ENCODE results near the gene PEAR1.
A peak's percentile ranks its signal among the peaks of the same experiment; 100 is the strongest.

PEAR1 gene

DNA sequence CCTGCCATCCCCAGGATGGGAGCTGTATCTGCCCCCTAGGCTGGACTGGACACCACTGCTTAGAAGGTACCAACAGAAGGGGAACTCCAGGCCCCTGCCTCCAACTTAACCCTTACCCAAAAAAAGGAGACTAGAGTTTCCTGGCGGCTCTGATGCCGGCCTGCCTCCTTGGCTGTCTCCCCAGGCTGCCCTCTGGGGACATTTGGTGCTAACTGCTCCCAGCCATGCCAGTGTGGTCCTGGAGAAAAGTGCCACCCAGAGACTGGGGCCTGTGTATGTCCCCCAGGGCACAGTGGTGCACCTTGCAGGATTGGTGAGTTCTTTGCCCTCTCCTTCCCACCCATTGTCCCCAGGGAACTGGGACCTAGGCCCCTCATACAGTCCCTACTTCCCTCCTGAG, 18.8 kb downstream of the PEAR1 start:
- Histone ChIP-seq H3K14ac (ENCODE audit: low read length in 2 of 2) (no peak overlapping the region), H2BK120ac (ENCODE audit: low read depth, low read length) (no peak overlapping the region), H3K36me3 (ENCODE audit: control insufficient read depth in 1 of 2, insufficient read depth in 2 of 2, low read depth in 1 of 2, low read length in 2 of 2) (peaks cover 0 to 73% of the 10 kb centered on the region in 2 experiments), H3K9me3 (ENCODE audit: control insufficient read depth, low read length) (no peaks in the 10 kb centered on the region), H3K27me3 (ENCODE audit: control insufficient read depth in 1 of 2, insufficient read depth in 1 of 2, low read length in 2 of 2) (no peaks in the 10 kb centered on the region), H3K18ac (ENCODE audit: low read depth in 1 of 2, low read length in 2 of 2) (peak overlapping the region in 1 of 2 experiments; percentile 64), H3K23ac (ENCODE audit: low read length in 2 of 2) (no peak overlapping the region), H2BK15ac (ENCODE audit: low read depth, poor library complexity, severe bottlenecking) (peak overlapping the region; percentile 35), H4K8ac (ENCODE audit: low read length) (peak overlapping the region; percentile 63), H2BK5ac (ENCODE audit: low read depth, low read length, poor library complexity, severe bottlenecking) (no peak overlapping the region), H2AK5ac (ENCODE audit: low read length, severe bottlenecking) (no peak overlapping the region), H2AFZ (ENCODE audit: low read depth, low read length) (no peak overlapping the region), H3K79me1 (replicated peaks; ENCODE audit: low read length, poor library complexity, severe bottlenecking) (peaks cover 15% of the 10 kb centered on the region), H3K4me1 (ENCODE audit: control insufficient read depth, insufficient read depth, low read depth, low read length) (peaks cover 28% of the 10 kb centered on the region), H3K9ac (ENCODE audit: low read length) (no peak overlapping the region), H3K4me2 (ENCODE audit: low read length, poor library complexity, severe bottlenecking) (no peak overlapping the region), H3K27ac (ENCODE audit: low read length, poor library complexity, severe bottlenecking) (no peak overlapping the region), H4K91ac (ENCODE audit: low read length) (peak overlapping the region; percentile 54), H2BK12ac (ENCODE audit: low read length in 2 of 2) (peak overlapping the region; percentile 18 to 21), H3K4me3 (ENCODE audit: insufficient read depth in 1 of 2, low read depth in 1 of 2, low read length in 2 of 2) (no peak overlapping the region), H3K4ac (ENCODE audit: low read depth in 1 of 2, low read length in 2 of 2) (peak overlapping the region in 1 of 2 experiments; percentile 54)
- 71% methylated on average over 2 of the region's 2 CpGs for WGBS
- no peak for DNase-seq

DNA sequence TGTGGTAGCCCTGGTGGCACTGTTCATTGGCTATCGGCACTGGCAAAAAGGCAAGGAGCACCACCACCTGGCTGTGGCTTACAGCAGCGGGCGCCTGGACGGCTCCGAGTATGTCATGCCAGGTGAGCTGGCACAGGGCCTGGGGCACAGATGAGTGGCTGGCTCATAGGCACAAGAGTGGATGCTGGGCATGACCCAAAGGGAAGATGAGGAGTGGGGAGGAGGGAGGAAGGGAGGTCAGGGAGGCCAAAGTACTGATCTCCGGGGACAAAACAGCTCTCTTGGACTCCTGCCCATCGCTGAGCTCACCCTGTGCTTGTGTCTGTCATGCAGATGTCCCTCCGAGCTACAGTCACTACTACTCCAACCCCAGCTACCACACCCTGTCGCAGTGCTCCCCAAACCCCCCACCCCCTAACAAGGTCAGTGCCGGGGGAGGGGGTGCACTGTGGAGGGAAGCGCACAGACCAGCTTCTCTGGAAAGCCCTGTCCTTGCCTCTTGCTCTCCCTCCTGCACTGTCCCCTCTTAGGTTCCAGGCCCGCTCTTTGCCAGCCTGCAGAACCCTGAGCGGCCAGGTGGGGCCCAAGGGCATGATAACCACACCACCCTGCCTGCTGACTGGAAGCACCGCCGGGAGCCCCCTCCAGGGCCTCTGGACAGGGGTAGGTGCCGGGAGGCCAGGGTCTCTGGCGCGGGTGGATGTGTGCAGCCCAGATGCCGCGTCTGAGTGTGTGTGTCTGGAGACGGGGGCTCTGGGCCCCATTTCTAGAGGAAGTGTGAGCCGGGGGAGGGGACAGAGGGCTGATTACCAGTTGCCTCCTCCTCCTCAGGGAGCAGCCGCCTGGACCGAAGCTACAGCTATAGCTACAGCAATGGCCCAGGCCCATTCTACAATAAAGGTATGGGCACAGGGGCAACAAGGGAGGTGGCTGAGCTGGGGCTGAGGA, 19.6 kb downstream of the PEAR1 start:
- Histone ChIP-seq H3K9me3 (ENCODE audit: control insufficient read depth, low read length) (peaks cover under 1% of the 10 kb centered on the region), H3K36me3 (ENCODE audit: control insufficient read depth in 1 of 2, insufficient read depth in 2 of 2, low read depth in 1 of 2, low read length in 2 of 2) (peaks cover 0 to 65% of the 10 kb centered on the region in 2 experiments), H3K14ac (ENCODE audit: low read length in 2 of 2) (no peak overlapping the region), H2AK5ac (ENCODE audit: low read length, severe bottlenecking) (no peak overlapping the region), H4K8ac (ENCODE audit: low read length) (peak overlapping the region; percentile 28), H3K79me1 (replicated peaks; ENCODE audit: low read length, poor library complexity, severe bottlenecking) (peaks cover 13% of the 10 kb centered on the region), H3K18ac (ENCODE audit: low read depth in 1 of 2, low read length in 2 of 2) (peak overlapping the region; percentile 26 to 64), H3K4me2 (ENCODE audit: low read length, poor library complexity, severe bottlenecking) (no peak overlapping the region), H3K27ac (ENCODE audit: low read length, poor library complexity, severe bottlenecking) (no peak overlapping the region), H4K91ac (ENCODE audit: low read length) (peak overlapping the region; percentile 85), H2BK120ac (ENCODE audit: low read depth, low read length) (no peak overlapping the region), H2AFZ (ENCODE audit: low read depth, low read length) (no peak overlapping the region), H2BK5ac (ENCODE audit: low read depth, low read length, poor library complexity, severe bottlenecking) (no peak overlapping the region), H3K4me1 (ENCODE audit: control insufficient read depth, insufficient read depth, low read depth, low read length) (peaks cover 20% of the 10 kb centered on the region), H2BK12ac (ENCODE audit: low read length in 2 of 2) (peak overlapping the region; percentile 18 to 31), H3K4ac (ENCODE audit: low read depth in 1 of 2, low read length in 2 of 2) (peak overlapping the region; percentile 45 to 58), H3K27me3 (ENCODE audit: control insufficient read depth in 1 of 2, insufficient read depth in 1 of 2, low read length in 2 of 2) (no peaks in the 10 kb centered on the region), H3K23ac (ENCODE audit: low read length in 2 of 2) (no peak overlapping the region), H3K4me3 (ENCODE audit: insufficient read depth in 1 of 2, low read depth in 1 of 2, low read length in 2 of 2) (no peak overlapping the region), H2BK15ac (ENCODE audit: low read depth, poor library complexity, severe bottlenecking) (peak overlapping the region; percentile 44), H3K9ac (ENCODE audit: low read length) (no peak overlapping the region)
- 50% methylated on average over 23 of the region's 24 CpGs for WGBS
- DNase-seq: no peak

DNA sequence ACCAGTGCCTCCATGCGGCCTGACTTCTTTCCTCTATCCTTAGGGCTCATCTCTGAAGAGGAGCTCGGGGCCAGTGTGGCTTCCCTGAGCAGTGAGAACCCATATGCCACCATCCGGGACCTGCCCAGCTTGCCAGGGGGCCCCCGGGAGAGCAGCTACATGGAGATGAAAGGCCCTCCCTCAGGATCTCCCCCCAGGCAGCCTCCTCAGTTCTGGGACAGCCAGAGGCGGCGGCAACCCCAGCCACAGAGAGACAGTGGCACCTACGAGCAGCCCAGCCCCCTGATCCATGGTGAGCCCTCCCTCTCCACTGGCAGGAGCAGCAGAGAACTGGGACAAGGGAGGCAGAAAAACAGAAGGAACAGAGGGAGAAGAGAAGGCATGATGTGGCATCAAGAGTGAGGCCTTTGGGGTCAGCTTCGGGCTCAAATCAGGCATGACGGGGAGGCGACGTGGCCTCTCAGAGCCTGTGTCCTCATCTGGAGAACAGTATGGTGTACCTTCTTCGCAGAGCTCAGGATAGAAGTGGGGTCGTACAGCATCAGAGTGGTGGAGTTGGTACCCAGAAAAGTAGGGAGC, 20.4 kb downstream of the PEAR1 start:
- H3K36me3 ChIP-seq (ENCODE audit: control insufficient read depth in 1 of 2, insufficient read depth in 2 of 2, low read depth in 1 of 2, low read length in 2 of 2): peaks cover 0 to 57% of the 10 kb centered on the region in 2 experiments
- no peak for DNase-seq
- H3K4me3 ChIP-seq (ENCODE audit: insufficient read depth in 1 of 2, low read depth in 1 of 2, low read length in 2 of 2): no peak overlapping the region
- no peak overlapping the region for H3K23ac ChIP-seq (ENCODE audit: low read length in 2 of 2)
- H3K4me2 ChIP-seq (ENCODE audit: low read length, poor library complexity, severe bottlenecking): no peak overlapping the region
- H2BK12ac ChIP-seq (ENCODE audit: low read length in 2 of 2): peak overlapping the region; percentile 3 to 60
- no peak overlapping the region for H2AK5ac ChIP-seq (ENCODE audit: low read length, severe bottlenecking)
- no peak overlapping the region for H3K27ac ChIP-seq (ENCODE audit: low read length, poor library complexity, severe bottlenecking)
- peaks cover 20% of the 10 kb centered on the region for H3K4me1 ChIP-seq (ENCODE audit: control insufficient read depth, insufficient read depth, low read depth, low read length)
- H3K18ac ChIP-seq (ENCODE audit: low read depth in 1 of 2, low read length in 2 of 2): peak overlapping the region; percentile 26 to 71
- peaks cover 10% of the 10 kb centered on the region for H3K79me1 ChIP-seq (replicated peaks; ENCODE audit: low read length, poor library complexity, severe bottlenecking)
- WGBS: 83% methylated on average over 13 of the region's 13 CpGs
- no peaks in the 10 kb centered on the region for H3K27me3 ChIP-seq (ENCODE audit: control insufficient read depth in 1 of 2, insufficient read depth in 1 of 2, low read length in 2 of 2)
- H2BK120ac ChIP-seq (ENCODE audit: low read depth, low read length): no peak overlapping the region
- H2BK15ac ChIP-seq (ENCODE audit: low read depth, poor library complexity, severe bottlenecking): peak overlapping the region; percentile 44
- H2BK5ac ChIP-seq (ENCODE audit: low read depth, low read length, poor library complexity, severe bottlenecking): no peak overlapping the region
- H3K14ac ChIP-seq (ENCODE audit: low read length in 2 of 2): peak overlapping the region in 1 of 2 experiments; percentile 0
- peak overlapping the region; percentile 21 for H4K8ac ChIP-seq (ENCODE audit: low read length)
- no peak overlapping the region for H2AFZ ChIP-seq (ENCODE audit: low read depth, low read length)
- H3K4ac ChIP-seq (ENCODE audit: low read depth in 1 of 2, low read length in 2 of 2): peak overlapping the region; percentile 45 to 58
- peaks cover 5% of the 10 kb centered on the region for H3K9me3 ChIP-seq (ENCODE audit: control insufficient read depth, low read length)
- no peak overlapping the region for H3K9ac ChIP-seq (ENCODE audit: low read length)
- peak overlapping the region; percentile 85 for H4K91ac ChIP-seq (ENCODE audit: low read length)

DNA sequence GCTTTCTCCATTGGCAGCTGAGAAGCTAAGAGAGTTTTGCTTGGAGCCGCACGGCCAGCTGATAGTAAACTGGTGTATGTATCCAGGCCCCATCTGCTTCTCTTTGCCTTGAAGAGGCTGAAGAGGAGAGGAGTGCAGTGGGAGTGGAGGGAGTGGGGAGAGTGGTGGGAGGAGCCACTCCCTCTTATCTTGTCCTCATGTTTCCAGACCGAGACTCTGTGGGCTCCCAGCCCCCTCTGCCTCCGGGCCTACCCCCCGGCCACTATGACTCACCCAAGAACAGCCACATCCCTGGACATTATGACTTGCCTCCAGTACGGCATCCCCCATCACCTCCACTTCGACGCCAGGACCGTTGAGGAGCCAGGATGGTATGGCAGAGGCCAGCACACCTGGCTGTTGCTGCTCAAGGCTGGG, 20.9 kb downstream of the PEAR1 start:
- WGBS: 22% methylated on average over 9 of the region's 9 CpGs
- no peak overlapping the region for H2BK5ac ChIP-seq (ENCODE audit: low read depth, low read length, poor library complexity, severe bottlenecking)
- H2BK15ac ChIP-seq (ENCODE audit: low read depth, poor library complexity, severe bottlenecking): no peak overlapping the region

More for the DNA sequence above, 20.9 kb downstream of the PEAR1 start:
- DNase-seq: peak; percentile 86
- Histone ChIP-seq H3K4me3 (ENCODE audit: insufficient read depth in 1 of 2, low read depth in 1 of 2, low read length in 2 of 2) (no peak overlapping the region), H3K36me3 (ENCODE audit: control insufficient read depth in 1 of 2, insufficient read depth in 2 of 2, low read depth in 1 of 2, low read length in 2 of 2) (peaks cover 0 to 52% of the 10 kb centered on the region in 2 experiments), H4K91ac (ENCODE audit: low read length) (no peak overlapping the region), H3K27ac (ENCODE audit: low read length, poor library complexity, severe bottlenecking) (no peak overlapping the region), H2AK5ac (ENCODE audit: low read length, severe bottlenecking) (no peak overlapping the region), H3K4me2 (ENCODE audit: low read length, poor library complexity, severe bottlenecking) (no peak overlapping the region), H3K9me3 (ENCODE audit: control insufficient read depth, low read length) (peaks cover 5% of the 10 kb centered on the region), H3K4ac (ENCODE audit: low read depth in 1 of 2, low read length in 2 of 2) (peak overlapping the region in 1 of 2 experiments; percentile 5), H3K4me1 (ENCODE audit: control insufficient read depth, insufficient read depth, low read depth, low read length) (peaks cover 20% of the 10 kb centered on the region), H3K23ac (ENCODE audit: low read length in 2 of 2) (no peak overlapping the region), H4K8ac (ENCODE audit: low read length) (no peak overlapping the region), H2BK12ac (ENCODE audit: low read length in 2 of 2) (peak overlapping the region; percentile 26 to 60), H3K14ac (ENCODE audit: low read length in 2 of 2) (peak overlapping the region in 1 of 2 experiments; percentile 0), H3K27me3 (ENCODE audit: control insufficient read depth in 1 of 2, insufficient read depth in 1 of 2, low read length in 2 of 2) (no peaks in the 10 kb centered on the region), H3K18ac (ENCODE audit: low read depth in 1 of 2, low read length in 2 of 2) (peak overlapping the region; percentile 11 to 25), H3K9ac (ENCODE audit: low read length) (no peak overlapping the region), H3K79me1 (replicated peaks; ENCODE audit: low read length, poor library complexity, severe bottlenecking) (peaks cover 10% of the 10 kb centered on the region), H2AFZ (ENCODE audit: low read depth, low read length) (no peak overlapping the region), H2BK120ac (ENCODE audit: low read depth, low read length) (no peak overlapping the region)

All from mesenchymal stem cell (in vitro differentiated cells and primary cell).